ENCODE measurements around the gene TUT4. TPM values are rescaled to one million over a fixed set of nuclear protein-coding genes. Genes with fewer than 3 reads are reported as not detected.

Gene TUT4
- polyA plus RNA-seq, 3 donors: 4.3 to 24.2 (median 7.6) TPM

DNA sequence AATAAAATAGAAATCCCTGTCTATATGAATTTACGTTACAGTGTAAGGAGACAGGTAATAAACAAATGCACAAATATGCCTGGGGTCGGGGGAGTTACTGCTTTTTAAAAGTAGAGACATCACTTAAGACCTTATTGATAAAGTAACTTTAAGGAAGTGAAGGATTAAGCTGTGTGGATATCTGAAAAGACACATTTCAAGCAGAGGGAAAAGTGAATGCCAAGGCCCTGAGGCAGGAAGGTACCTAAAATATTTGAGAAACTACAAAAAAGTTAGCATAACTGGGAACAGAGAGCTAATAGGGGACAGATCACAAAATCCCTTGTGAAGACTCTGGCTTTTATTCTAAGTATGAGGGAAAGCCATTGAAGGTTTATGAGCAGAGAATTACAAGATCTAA is 41.5 kb downstream of the TUT4 start:
- no peak for TF ChIP-seq CTCF (IDR thresholded peaks at IDR 0.05)
- H3K27me3 Mint-ChIP-seq (ENCODE audit: low read depth in 3 of 3): no peaks in the 10 kb centered on the region
- H3K27ac ChIP-seq (ENCODE audit: low read depth in 1 of 2, low read length in 2 of 2): no peak overlapping the region
- H3K4me2 ChIP-seq (replicated peaks; ENCODE audit: extremely low read depth, low read length, poor library complexity, severe bottlenecking): no peak overlapping the region
- no peak overlapping the region for H3K4me3 Mint-ChIP-seq
- no peaks in the 10 kb centered on the region for H3K9me3 Mint-ChIP-seq
- H3K4me1 ChIP-seq (ENCODE audit: control insufficient read depth in 1 of 2, insufficient read depth in 2 of 2, low read length in 2 of 2): no peaks in the 10 kb centered on the region
- no peaks in the 10 kb centered on the region for H3K9me3 ChIP-seq (replicated peaks in 1 of 2; ENCODE audit: control insufficient read depth in 1 of 2, insufficient read depth in 1 of 2, low read length in 2 of 2)
- no peaks in the 10 kb centered on the region for H3K4me1 Mint-ChIP-seq
- WGBS (ENCODE audit: insufficient coverage): no CpG with 5 or more reads among the region's 2 CpGs
- no peak for DNase-seq
- no peaks in the 10 kb centered on the region for H3K27me3 ChIP-seq (ENCODE audit: control insufficient read depth in 2 of 2, insufficient read depth in 2 of 2, low read length in 2 of 2)
- H3K79me2 ChIP-seq (ENCODE audit: insufficient read depth, low read length): no peaks in the 10 kb centered on the region
- H2AFZ ChIP-seq (ENCODE audit: insufficient read depth, low read depth, low read length, poor library complexity, severe bottlenecking): no peak overlapping the region
- H4K20me1 ChIP-seq (ENCODE audit: insufficient read depth, low read length): no peaks in the 10 kb centered on the region
- H3K27ac Mint-ChIP-seq: no peak overlapping the region
- no peak overlapping the region for H3K9ac ChIP-seq (ENCODE audit: insufficient read depth, low read length, poor library complexity, severe bottlenecking)
- H3K4me3 ChIP-seq (replicated peaks in 1 of 3; ENCODE audit: low read depth in 2 of 3, low read length in 3 of 3): no peak overlapping the region
- H3K36me3 Mint-ChIP-seq: peaks cover 47 to 56% of the 10 kb centered on the region in 2 donors
- intact Hi-C loops (cut with micrococcal nuclease): no loop called here
- peaks cover 11 to 63% of the 10 kb centered on the region in 2 donors for H3K36me3 ChIP-seq (replicated peaks in 1 of 2; ENCODE audit: control insufficient read depth in 1 of 2, insufficient read depth in 2 of 2, low read length in 2 of 2)

GRCh38 chr1:52506920-52507546 is 45.9 kb downstream of the TUT4 start:
- Mint-ChIP-seq H3K36me3 (peaks cover 32 to 53% of the 10 kb centered on the region in 2 donors), H3K4me3 (no peak overlapping the region), H3K4me1 (no peaks in the 10 kb centered on the region), H3K27me3 (ENCODE audit: low read depth in 3 of 3) (no peaks in the 10 kb centered on the region), H3K9me3 (peaks cover 0 to 3% (median 0%) of the 10 kb centered on the region in 7 donors), H3K27ac (no peak overlapping the region)
- no CpG with 5 or more reads among the region's 3 CpGs for WGBS (ENCODE audit: insufficient coverage)
- Histone ChIP-seq H3K4me2 (replicated peaks; ENCODE audit: extremely low read depth, low read length, poor library complexity, severe bottlenecking) (no peak overlapping the region), H3K4me1 (ENCODE audit: control insufficient read depth in 1 of 2, insufficient read depth in 2 of 2, low read length in 2 of 2) (no peaks in the 10 kb centered on the region), H3K4me3 (replicated peaks in 1 of 3; ENCODE audit: low read depth in 2 of 3, low read length in 3 of 3) (no peak overlapping the region), H3K27me3 (ENCODE audit: control insufficient read depth in 2 of 2, insufficient read depth in 2 of 2, low read length in 2 of 2) (no peaks in the 10 kb centered on the region), H2AFZ (ENCODE audit: insufficient read depth, low read depth, low read length, poor library complexity, severe bottlenecking) (no peak overlapping the region), H4K20me1 (ENCODE audit: insufficient read depth, low read length) (no peaks in the 10 kb centered on the region), H3K36me3 (replicated peaks in 1 of 2; ENCODE audit: control insufficient read depth in 1 of 2, insufficient read depth in 2 of 2, low read length in 2 of 2) (peaks cover 3 to 35% of the 10 kb centered on the region in 2 donors), H3K9ac (ENCODE audit: insufficient read depth, low read length, poor library complexity, severe bottlenecking) (no peak overlapping the region), H3K9me3 (replicated peaks in 1 of 2; ENCODE audit: control insufficient read depth in 1 of 2, insufficient read depth in 1 of 2, low read length in 2 of 2) (no peaks in the 10 kb centered on the region), H3K27ac (ENCODE audit: low read depth in 1 of 2, low read length in 2 of 2) (no peak overlapping the region), H3K79me2 (ENCODE audit: insufficient read depth, low read length) (no peaks in the 10 kb centered on the region)
- intact Hi-C loops (cut with micrococcal nuclease): no loop called here
- no peak for TF ChIP-seq CTCF (IDR thresholded peaks at IDR 0.05)
- DNase-seq: no peak

All from CD14-positive monocyte (primary cell).